IMR-90 (cell line): ENCODE results near the gene DCUN1D2. TPM values are rescaled to one million over a fixed set of nuclear protein-coding genes. Genes with fewer than 3 reads are reported as not detected.

ENCODE experiments used
- ATAC-seq: fragments of 200-7000 bp; cut with Tn5 transposase; 2 replicates; pipeline ENCODE4 v1.9.1; 2020; ENCODE audit warnings: low read depth, mild to moderate bottlenecking, moderate library complexity
- BruUV-seq: library from RNA; stranded (reverse); fragments of 400-500 nt; replicated peaks from 2 replicates; lab custom pipeline; 2021; lab: Mats Ljungman, UMichigan
- CTCF ChIA-PET: fragments of 300-600 bp; formaldehyde crosslinking; extraction: SDS; loops from one replicate; lab custom pipeline; 2021; ENCODE audit warnings: antibody characterized with exemption; lab: Yijun Ruan, JAX
- POLR2A ChIA-PET: fragments of 300-600 bp; sonication (Branson Sonifier 250); formaldehyde crosslinking; loops from one replicate; lab custom pipeline; 2022; ENCODE audit warnings: antibody characterized with exemption; ENCODE audit not compliant: unreplicated experiment; lab: Charles Lee
- DNase-seq: peaks from one replicate; pipeline ENCODE4 v3.0.0; 2013
- H2AFZ ChIP-seq: replicated peaks from 2 replicates; pipeline ENCODE3; 2013; ENCODE audit warnings: low read length, mild to moderate bottlenecking; ENCODE audit not compliant: poor library complexity
- H2AK5ac ChIP-seq: 2 replicates; pipeline ENCODE4 v1.6.1; 2013; ENCODE audit warnings: low read depth, low read length, inconsistent platforms
- H2AK9ac ChIP-seq: replicated peaks from 2 replicates; pipeline ENCODE3; 2013; ENCODE audit warnings: mild to moderate bottlenecking, low read depth, low read length, moderate library complexity; ENCODE audit not compliant: poor library complexity
- H2BK120ac ChIP-seq: 2 replicates; pipeline ENCODE4 v1.6.1; 2013; ENCODE audit warnings: low read depth, low read length, inconsistent platforms
- H2BK15ac ChIP-seq: 3 replicates; pipeline ENCODE4 v1.6.1; 2013; ENCODE audit warnings: low read depth, low read length, inconsistent platforms
- H2BK20ac ChIP-seq: 2 replicates; pipeline ENCODE4 v1.6.1; 2013; ENCODE audit warnings: low read depth, mild to moderate bottlenecking, inconsistent platforms, low read length, moderate library complexity
- H2BK5ac ChIP-seq: 2 replicates; pipeline ENCODE4 v1.6.1; 2013; ENCODE audit warnings: mild to moderate bottlenecking, low read depth, low read length, inconsistent platforms; ENCODE audit not compliant: poor library complexity, severe bottlenecking
- H3K14ac ChIP-seq: replicated peaks from 2 replicates; pipeline ENCODE4 v1.6.1; 2013; ENCODE audit warnings: low read depth, low read length, inconsistent platforms
- H3K18ac ChIP-seq: 2 replicates; pipeline ENCODE4 v1.6.1; 2013; ENCODE audit warnings: low read depth, low read length, control low read depth
- H3K23ac ChIP-seq: 2 replicates; pipeline ENCODE4 v1.6.1; 2013; ENCODE audit warnings: low read depth, low read length, inconsistent platforms
- H3K27ac ChIP-seq: 2 replicates; pipeline ENCODE4 v1.5.1; 2013; ENCODE audit warnings: mild to moderate bottlenecking, control low read depth, low read length; ENCODE audit not compliant: insufficient read depth
- H3K27me3 ChIP-seq: 2 replicates; pipeline ENCODE4 v1.6.1; 2013; ENCODE audit warnings: low read length; ENCODE audit not compliant: control insufficient read depth, insufficient read depth
- H3K36me3 ChIP-seq: 2 replicates; pipeline ENCODE4 v1.6.1; 2013; ENCODE audit warnings: low read length, mixed read lengths; ENCODE audit not compliant: control insufficient read depth, insufficient read depth
- H3K4ac ChIP-seq: 2 replicates; pipeline ENCODE4 v1.6.1; 2013; ENCODE audit warnings: low read depth, low read length, inconsistent platforms
- H3K4me1 ChIP-seq: 2 replicates; pipeline ENCODE4 v1.6.1; 2013; ENCODE audit warnings: low read length, mixed read lengths; ENCODE audit not compliant: control insufficient read depth, insufficient read depth
- H3K4me2 ChIP-seq: 2 replicates; pipeline ENCODE4 v1.6.1; 2013; ENCODE audit warnings: low read depth, mild to moderate bottlenecking, control low read depth, low read length, moderate library complexity
- H3K4me3 ChIP-seq: 2 replicates; pipeline ENCODE4 v1.5.1; 2013; ENCODE audit warnings: low read depth, mild to moderate bottlenecking, control low read depth, low read length, moderate library complexity; ENCODE audit not compliant: insufficient read depth
- H3K56ac ChIP-seq: 2 replicates; pipeline ENCODE4 v1.6.1; 2013; ENCODE audit warnings: low read length, inconsistent platforms; ENCODE audit not compliant: insufficient read depth; ENCODE audit errors: extremely low read depth
- H3K79me1 ChIP-seq, 2 experiments: 2 replicates each; pipeline ENCODE4 v1.6.1; 2013; ENCODE audit warnings: low read length in 2 of 2, inconsistent platforms in 1 of 2, low read depth in 1 of 2
- H3K9ac ChIP-seq: 2 replicates; pipeline ENCODE4 v1.6.1; 2013; ENCODE audit warnings: low read depth, low read length, control low read depth
- H3K9me1 ChIP-seq: 2 replicates; pipeline ENCODE4 v1.6.1; 2013; ENCODE audit warnings: low read length, inconsistent platforms; ENCODE audit not compliant: insufficient read depth
- H3K9me3 ChIP-seq: 2 replicates; pipeline ENCODE4 v1.6.1; 2013; ENCODE audit warnings: low read length; ENCODE audit not compliant: control insufficient read depth, insufficient read depth
- H4K20me1 ChIP-seq: 2 replicates; pipeline ENCODE4 v1.6.1; 2013; ENCODE audit warnings: low read length, inconsistent platforms; ENCODE audit not compliant: insufficient read depth
- H4K5ac ChIP-seq: 2 replicates; pipeline ENCODE4 v1.6.1; 2013; ENCODE audit warnings: mild to moderate bottlenecking, low read depth, low read length, control low read depth
- H4K8ac ChIP-seq, 2 experiments: 2 replicates each; pipeline ENCODE4 v1.6.1; 2013; ENCODE audit warnings: low read depth in 2 of 2, low read length in 2 of 2, control low read depth in 1 of 2, inconsistent platforms in 1 of 2
- H4K91ac ChIP-seq: 2 replicates; pipeline ENCODE4 v1.6.1; 2013; ENCODE audit warnings: low read depth, low read length, inconsistent platforms; ENCODE audit not compliant: insufficient read depth
- CTCF ChIP-seq: conservative IDR thresholded peaks from 2 replicates; pipeline ENCODE4 v1.5.1; 2012; ENCODE audit warnings: mild to moderate bottlenecking, low read depth, low read length, improper control_type of control experiment
- MAFK ChIP-seq: IDR thresholded peaks from 2 replicates; pipeline ENCODE4 v1.6.1; 2012; ENCODE audit warnings: low read depth, low read length, improper control_type of control experiment
- MAZ ChIP-seq: IDR thresholded peaks from 2 replicates; pipeline ENCODE4 v1.6.1; 2012; ENCODE audit warnings: low read depth, mild to moderate bottlenecking, low read length, improper control_type of control experiment, moderate library complexity, borderline replicate concordance
- NFE2L2 ChIP-seq: fragments of 150-350 bp; IDR thresholded peaks from 2 replicates; pipeline ENCODE4 v1.6.1; 2016; ENCODE audit warnings: low read depth, mild to moderate bottlenecking, low read length
- POLR2A ChIP-seq: IDR thresholded peaks from 2 replicates; pipeline ENCODE4 v1.6.1; 2012; ENCODE audit warnings: mild to moderate bottlenecking, low read depth, low read length
- RAD21 ChIP-seq: IDR thresholded peaks from 2 replicates; pipeline ENCODE4 v1.6.1; 2012; ENCODE audit warnings: low read length, improper control_type of control experiment
- RFX5 ChIP-seq: IDR thresholded peaks from 2 replicates; pipeline ENCODE4 v1.8.0; 2012; ENCODE audit warnings: low read depth, mild to moderate bottlenecking, low read length, moderate library complexity
- WGBS, 2 experiments: methylation state at CpG; one replicate each; pipeline versions ENCODE4 v1.1.5 to v1.1.7; 2013; ENCODE audit warnings: missing lambda C conversion rate in 2 of 2; ENCODE audit not compliant: insufficient read length in 1 of 2; ENCODE audit errors: extremely low coverage in 2 of 2; 5-methylcytosine and 5-hydroxymethylcytosine counted together
- dilution Hi-C: fragments of 300-500 bp; cut with HindIII; formaldehyde crosslinking; loops from one replicate; pipeline ENCODE4 v1.14.3; 2018; ENCODE audit warnings: low sequenced_read_pairs; ENCODE audit not compliant: unreplicated experiment
- in situ Hi-C: fragments of 300-500 bp; cut with MboI; formaldehyde crosslinking; loops from 3 replicates; pipeline ENCODE4 v1.14.3; 2019; ENCODE audit warnings: low sequenced_read_pairs, inconsistent platforms, mixed read lengths
- intact Hi-C: fragments of 100-400 bp; cut with micrococcal nuclease; formaldehyde crosslinking; loops from 2 replicates; pipeline ENCODE4 v1.10.0; 2022
- polyA plus RNA-seq, 3 experiments: library from polyadenylated mRNA; depleted of rRNA; stranded (reverse); fragments of >200 nt; gene quantifications; 2 replicates each; pipeline ENCODE4 v1.2.3, GENCODE V29; 2012; ENCODE audit warnings: low replicate concordance in 1 of 3
- total RNA-seq: library from RNA; depleted of rRNA; stranded (reverse); fragments of >200 nt; gene quantifications from 2 replicates; pipeline ENCODE4 v1.2.3, GENCODE V29; 2012

The DCUN1D2 gene
- total and polyA plus RNA-seq, 2 of the 4 experiments (the other 2 are of a cell fraction) = 8.1 to 11.5 TPM

- Histone ChIP-seq H2BK5ac (no peak overlapping the region), H2BK15ac (no peak overlapping the region), H4K91ac (no peak overlapping the region), H4K8ac (peak overlapping the region in 1 of 2 experiments; percentile 0; a peak in 1 of 4 replicates), H3K4me2 (no peak overlapping the region), H3K4me3 (no peak overlapping the region), H3K9me1 (no peaks in the 10 kb centered on the region), H3K18ac (no peak overlapping the region), H3K4ac (no peak overlapping the region), H2BK120ac (no peak overlapping the region), H3K56ac (no peak overlapping the region), H3K27ac (no peak overlapping the region), H3K9ac (no peak overlapping the region), H3K79me1 (no peaks in the 10 kb centered on the region), H4K20me1 (no peaks in the 10 kb centered on the region), H3K14ac (no peak overlapping the region), H2AK9ac (no peak overlapping the region), H3K23ac (no peak overlapping the region), H2AFZ (peak overlapping the region; percentile 32), H3K9me3 (no peaks in the 10 kb centered on the region), H2AK5ac (no peak overlapping the region), H4K5ac (no peak overlapping the region), H3K36me3 (no peaks in the 10 kb centered on the region), H2BK20ac (no peak overlapping the region), H3K4me1 (peaks cover 4% of the 10 kb centered on the region; the same call in 1 of the 2 replicates), H3K27me3 (peaks cover 3% of the 10 kb centered on the region; the same call in 1 of the 2 replicates)
- TF ChIP-seq RFX5 (no peak), RAD21 (no peak), NFE2L2 (no peak), MAZ (no peak), CTCF (no peak), POLR2A (no peak), MAFK (no peak)
- DNase-seq = no peak
- intact Hi-C loops (no loop called here), in situ Hi-C loops (no loop called here), dilution Hi-C loops (no loop called here)
- no peak for ATAC-seq
- ChIA-PET CTCF (no interaction called here), POLR2A (no interaction called here)
- no TSS peak for BruUV-seq
- WGBS, 2 experiments = 77% methylated on average over 5 of the region's 38 CpGs; no CpG with 5 or more reads in 1 of the 2 experiments
Observed at GRCh38 chr13:113420833-113421600, 69.5 kb downstream of the DCUN1D2 start.
